ENCODE results near the gene NLRP13. TPM values are rescaled to one million over a fixed set of nuclear protein-coding genes. Genes with fewer than 3 reads are reported as not detected.

NLRP13 gene
- total and polyA plus RNA-seq, 2 experiments from 2014 or later = not detected

DNA sequence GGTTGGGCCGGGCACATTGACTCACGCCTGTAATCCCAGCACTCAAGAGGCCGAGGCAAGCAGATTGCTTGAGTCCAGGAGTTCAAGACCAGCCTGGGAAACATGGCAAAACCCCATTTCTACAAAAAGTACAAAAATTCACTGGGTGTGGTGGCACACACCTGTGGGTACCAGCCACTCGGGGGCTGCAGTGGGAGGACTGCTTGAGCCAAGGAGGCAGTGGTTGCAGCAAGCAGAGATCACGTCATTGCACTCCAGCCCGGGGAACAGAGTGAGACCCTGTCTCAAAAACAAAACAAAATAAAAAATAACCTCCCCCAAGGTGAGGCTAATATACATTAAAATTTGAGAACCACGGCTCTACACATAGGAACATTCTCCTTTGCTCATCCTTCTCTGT is 24.9 kb downstream of the NLRP13 start:
- H3K36me3 ChIP-seq (ENCODE audit: insufficient read depth) = peaks cover 6% of the 10 kb centered on the region
- Mint-ChIP-seq H3K4me3 (no peak overlapping the region), H3K4me1 (no peaks in the 10 kb centered on the region), H3K9me3 (peaks cover 94% of the 10 kb centered on the region), H3K36me3 (ENCODE audit: low read depth) (peaks cover 35% of the 10 kb centered on the region), H3K27me3 (ENCODE audit: insufficient read depth, low read depth, poor library complexity) (peaks cover 3% of the 10 kb centered on the region), H3K27ac (no peak overlapping the region)
- H3K4me1 ChIP-seq (ENCODE audit: insufficient read depth) = no peaks in the 10 kb centered on the region
- no peaks in the 10 kb centered on the region for H4K20me1 ChIP-seq (replicated peaks; ENCODE audit: insufficient read depth)
- no peaks in the 10 kb centered on the region for H3F3A ChIP-seq (replicated peaks; ENCODE audit: low read depth)
- H3K9me2 ChIP-seq (ENCODE audit: insufficient read depth) = no peaks in the 10 kb centered on the region
- no peak overlapping the region for H3K27ac ChIP-seq (ENCODE audit: low read depth)
- H2AFZ ChIP-seq = no peak overlapping the region
- no peak for DNase-seq (ENCODE audit: low spot score)
- TF ChIP-seq, protein P1, sequence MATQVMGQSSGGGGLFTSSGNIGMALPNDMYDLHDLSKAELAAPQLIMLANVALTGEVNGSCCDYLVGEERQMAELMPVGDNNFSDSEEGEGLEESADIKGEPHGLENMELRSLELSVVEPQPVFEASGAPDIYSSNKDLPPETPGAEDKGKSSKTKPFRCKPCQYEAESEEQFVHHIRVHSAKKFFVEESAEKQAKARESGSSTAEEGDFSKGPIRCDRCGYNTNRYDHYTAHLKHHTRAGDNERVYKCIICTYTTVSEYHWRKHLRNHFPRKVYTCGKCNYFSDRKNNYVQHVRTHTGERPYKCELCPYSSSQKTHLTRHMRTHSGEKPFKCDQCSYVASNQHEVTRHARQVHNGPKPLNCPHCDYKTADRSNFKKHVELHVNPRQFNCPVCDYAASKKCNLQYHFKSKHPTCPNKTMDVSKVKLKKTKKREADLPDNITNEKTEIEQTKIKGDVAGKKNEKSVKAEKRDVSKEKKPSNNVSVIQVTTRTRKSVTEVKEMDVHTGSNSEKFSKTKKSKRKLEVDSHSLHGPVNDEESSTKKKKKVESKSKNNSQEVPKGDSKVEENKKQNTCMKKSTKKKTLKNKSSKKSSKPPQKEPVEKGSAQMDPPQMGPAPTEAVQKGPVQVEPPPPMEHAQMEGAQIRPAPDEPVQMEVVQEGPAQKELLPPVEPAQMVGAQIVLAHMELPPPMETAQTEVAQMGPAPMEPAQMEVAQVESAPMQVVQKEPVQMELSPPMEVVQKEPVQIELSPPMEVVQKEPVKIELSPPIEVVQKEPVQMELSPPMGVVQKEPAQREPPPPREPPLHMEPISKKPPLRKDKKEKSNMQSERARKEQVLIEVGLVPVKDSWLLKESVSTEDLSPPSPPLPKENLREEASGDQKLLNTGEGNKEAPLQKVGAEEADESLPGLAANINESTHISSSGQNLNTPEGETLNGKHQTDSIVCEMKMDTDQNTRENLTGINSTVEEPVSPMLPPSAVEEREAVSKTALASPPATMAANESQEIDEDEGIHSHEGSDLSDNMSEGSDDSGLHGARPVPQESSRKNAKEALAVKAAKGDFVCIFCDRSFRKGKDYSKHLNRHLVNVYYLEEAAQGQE (IDR thresholded peaks at IDR 0.05; ENCODE audit: unreplicated experiment) = no peak
- TF ChIP-seq ZNF114 (CRISPR knock-in tag; IDR thresholded peaks at IDR 0.05) = no peak
- TF ChIP-seq EZH2 (IDR thresholded peaks at IDR 0.05; ENCODE audit: low read depth, unreplicated experiment) = no peak
- TF ChIP-seq POLR2AphosphoS5 (IDR thresholded peaks at IDR 0.05; ENCODE audit: low read depth) = no peak
- TF ChIP-seq NANOG (IDR thresholded peaks at IDR 0.05; ENCODE audit: borderline replicate concordance) = no peak
- TF ChIP-seq, protein P2, sequence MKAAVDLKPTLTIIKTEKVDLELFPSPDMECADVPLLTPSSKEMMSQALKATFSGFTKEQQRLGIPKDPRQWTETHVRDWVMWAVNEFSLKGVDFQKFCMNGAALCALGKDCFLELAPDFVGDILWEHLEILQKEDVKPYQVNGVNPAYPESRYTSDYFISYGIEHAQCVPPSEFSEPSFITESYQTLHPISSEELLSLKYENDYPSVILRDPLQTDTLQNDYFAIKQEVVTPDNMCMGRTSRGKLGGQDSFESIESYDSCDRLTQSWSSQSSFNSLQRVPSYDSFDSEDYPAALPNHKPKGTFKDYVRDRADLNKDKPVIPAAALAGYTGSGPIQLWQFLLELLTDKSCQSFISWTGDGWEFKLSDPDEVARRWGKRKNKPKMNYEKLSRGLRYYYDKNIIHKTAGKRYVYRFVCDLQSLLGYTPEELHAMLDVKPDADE (IDR thresholded peaks at IDR 0.05) = no peak
- TF ChIP-seq, protein P3, sequence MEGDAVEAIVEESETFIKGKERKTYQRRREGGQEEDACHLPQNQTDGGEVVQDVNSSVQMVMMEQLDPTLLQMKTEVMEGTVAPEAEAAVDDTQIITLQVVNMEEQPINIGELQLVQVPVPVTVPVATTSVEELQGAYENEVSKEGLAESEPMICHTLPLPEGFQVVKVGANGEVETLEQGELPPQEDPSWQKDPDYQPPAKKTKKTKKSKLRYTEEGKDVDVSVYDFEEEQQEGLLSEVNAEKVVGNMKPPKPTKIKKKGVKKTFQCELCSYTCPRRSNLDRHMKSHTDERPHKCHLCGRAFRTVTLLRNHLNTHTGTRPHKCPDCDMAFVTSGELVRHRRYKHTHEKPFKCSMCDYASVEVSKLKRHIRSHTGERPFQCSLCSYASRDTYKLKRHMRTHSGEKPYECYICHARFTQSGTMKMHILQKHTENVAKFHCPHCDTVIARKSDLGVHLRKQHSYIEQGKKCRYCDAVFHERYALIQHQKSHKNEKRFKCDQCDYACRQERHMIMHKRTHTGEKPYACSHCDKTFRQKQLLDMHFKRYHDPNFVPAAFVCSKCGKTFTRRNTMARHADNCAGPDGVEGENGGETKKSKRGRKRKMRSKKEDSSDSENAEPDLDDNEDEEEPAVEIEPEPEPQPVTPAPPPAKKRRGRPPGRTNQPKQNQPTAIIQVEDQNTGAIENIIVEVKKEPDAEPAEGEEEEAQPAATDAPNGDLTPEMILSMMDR (conservative IDR thresholded peaks at IDR 0.05; ENCODE audit: low read depth in 2 of 2) = no peak
- TF ChIP-seq, protein P4, sequence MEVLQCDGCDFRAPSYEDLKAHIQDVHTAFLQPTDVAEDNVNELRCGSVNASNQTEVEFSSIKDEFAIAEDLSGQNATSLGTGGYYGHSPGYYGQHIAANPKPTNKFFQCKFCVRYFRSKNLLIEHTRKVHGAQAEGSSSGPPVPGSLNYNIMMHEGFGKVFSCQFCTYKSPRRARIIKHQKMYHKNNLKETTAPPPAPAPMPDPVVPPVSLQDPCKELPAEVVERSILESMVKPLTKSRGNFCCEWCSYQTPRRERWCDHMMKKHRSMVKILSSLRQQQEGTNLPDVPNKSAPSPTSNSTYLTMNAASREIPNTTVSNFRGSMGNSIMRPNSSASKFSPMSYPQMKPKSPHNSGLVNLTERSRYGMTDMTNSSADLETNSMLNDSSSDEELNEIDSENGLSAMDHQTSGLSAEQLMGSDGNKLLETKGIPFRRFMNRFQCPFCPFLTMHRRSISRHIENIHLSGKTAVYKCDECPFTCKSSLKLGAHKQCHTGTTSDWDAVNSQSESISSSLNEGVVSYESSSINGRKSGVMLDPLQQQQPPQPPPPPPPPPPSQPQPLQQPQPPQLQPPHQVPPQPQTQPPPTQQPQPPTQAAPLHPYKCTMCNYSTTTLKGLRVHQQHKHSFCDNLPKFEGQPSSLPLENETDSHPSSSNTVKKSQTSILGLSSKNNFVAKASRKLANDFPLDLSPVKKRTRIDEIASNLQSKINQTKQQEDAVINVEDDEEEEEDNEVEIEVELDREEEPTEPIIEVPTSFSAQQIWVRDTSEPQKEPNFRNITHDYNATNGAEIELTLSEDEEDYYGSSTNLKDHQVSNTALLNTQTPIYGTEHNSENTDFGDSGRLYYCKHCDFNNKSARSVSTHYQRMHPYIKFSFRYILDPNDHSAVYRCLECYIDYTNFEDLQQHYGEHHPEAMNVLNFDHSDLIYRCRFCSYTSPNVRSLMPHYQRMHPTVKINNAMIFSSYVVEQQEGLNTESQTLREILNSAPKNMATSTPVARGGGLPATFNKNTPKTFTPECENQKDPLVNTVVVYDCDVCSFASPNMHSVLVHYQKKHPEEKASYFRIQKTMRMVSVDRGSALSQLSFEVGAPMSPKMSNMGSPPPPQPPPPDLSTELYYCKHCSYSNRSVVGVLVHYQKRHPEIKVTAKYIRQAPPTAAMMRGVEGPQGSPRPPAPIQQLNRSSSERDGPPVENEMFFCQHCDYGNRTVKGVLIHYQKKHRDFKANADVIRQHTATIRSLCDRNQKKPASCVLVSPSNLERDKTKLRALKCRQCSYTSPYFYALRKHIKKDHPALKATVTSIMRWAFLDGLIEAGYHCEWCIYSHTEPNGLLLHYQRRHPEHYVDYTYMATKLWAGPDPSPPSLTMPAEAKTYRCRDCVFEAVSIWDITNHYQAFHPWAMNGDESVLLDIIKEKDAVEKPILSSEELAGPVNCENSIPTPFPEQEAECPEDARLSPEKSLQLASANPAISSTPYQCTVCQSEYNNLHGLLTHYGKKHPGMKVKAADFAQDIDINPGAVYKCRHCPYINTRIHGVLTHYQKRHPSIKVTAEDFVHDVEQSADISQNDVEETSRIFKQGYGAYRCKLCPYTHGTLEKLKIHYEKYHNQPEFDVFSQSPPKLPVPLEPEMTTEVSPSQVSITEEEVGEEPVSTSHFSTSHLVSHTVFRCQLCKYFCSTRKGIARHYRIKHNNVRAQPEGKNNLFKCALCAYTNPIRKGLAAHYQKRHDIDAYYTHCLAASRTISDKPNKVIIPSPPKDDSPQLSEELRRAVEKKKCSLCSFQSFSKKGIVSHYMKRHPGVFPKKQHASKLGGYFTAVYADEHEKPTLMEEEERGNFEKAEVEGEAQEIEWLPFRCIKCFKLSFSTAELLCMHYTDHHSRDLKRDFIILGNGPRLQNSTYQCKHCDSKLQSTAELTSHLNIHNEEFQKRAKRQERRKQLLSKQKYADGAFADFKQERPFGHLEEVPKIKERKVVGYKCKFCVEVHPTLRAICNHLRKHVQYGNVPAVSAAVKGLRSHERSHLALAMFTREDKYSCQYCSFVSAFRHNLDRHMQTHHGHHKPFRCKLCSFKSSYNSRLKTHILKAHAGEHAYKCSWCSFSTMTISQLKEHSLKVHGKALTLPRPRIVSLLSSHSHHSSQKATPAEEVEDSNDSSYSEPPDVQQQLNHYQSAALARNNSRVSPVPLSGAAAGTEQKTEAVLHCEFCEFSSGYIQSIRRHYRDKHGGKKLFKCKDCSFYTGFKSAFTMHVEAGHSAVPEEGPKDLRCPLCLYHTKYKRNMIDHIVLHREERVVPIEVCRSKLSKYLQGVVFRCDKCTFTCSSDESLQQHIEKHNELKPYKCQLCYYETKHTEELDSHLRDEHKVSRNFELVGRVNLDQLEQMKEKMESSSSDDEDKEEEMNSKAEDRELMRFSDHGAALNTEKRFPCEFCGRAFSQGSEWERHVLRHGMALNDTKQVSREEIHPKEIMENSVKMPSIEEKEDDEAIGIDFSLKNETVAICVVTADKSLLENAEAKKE (CRISPR knock-in tag; IDR thresholded peaks at IDR 0.05) = no peak
- no peak for TF ChIP-seq CREB1 (CRISPR knock-in tag; IDR thresholded peaks at IDR 0.05; ENCODE audit: low read depth)
- no peak for TF ChIP-seq JUNB (IDR thresholded peaks at IDR 0.05; ENCODE audit: unreplicated experiment)
- TF ChIP-seq EZH2phosphoT487 (IDR thresholded peaks at IDR 0.05; ENCODE audit: unreplicated experiment) = no peak
- no peak for TF ChIP-seq ZNF331 (CRISPR knock-in tag; IDR thresholded peaks at IDR 0.05; ENCODE audit: low read depth)
- no peak for TF ChIP-seq STAT1 (IDR thresholded peaks at IDR 0.05; ENCODE audit: unreplicated experiment)
- no peaks in the 10 kb centered on the region for H3K27me3 ChIP-seq (ENCODE audit: insufficient read depth)
- no peak for ATAC-seq
- H3K79me2 ChIP-seq (replicated peaks; ENCODE audit: insufficient read depth) = no peaks in the 10 kb centered on the region
- no peak overlapping the region for H3K4me3 ChIP-seq
- H3K4me2 ChIP-seq = no peak overlapping the region
